ENCODE measurements around the gene OR51D1.

Gene OR51D1

DNA sequence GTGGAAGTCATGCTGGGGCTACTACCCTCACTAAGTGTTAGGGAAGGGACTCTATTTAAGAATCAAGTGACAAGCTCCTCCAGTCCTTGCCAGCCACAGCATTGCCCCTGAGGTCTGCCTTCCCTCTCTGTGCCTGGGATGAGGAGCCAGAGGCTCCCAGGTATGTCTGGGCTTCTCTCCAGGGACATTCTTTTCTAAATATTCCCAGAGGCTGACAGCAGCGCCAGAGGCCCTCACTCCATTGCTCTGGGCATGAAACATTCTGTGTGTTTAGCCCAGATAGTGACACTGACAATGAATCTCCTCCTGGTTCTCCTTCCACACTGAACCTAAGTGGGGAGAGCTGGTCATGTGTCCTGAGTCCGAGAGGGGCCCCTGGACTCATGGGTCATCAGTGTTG, 8.7 kb downstream of the OR51D1 start:
- no peak for DNase-seq (ENCODE audit: low read depth in 3 of 3)

DNA sequence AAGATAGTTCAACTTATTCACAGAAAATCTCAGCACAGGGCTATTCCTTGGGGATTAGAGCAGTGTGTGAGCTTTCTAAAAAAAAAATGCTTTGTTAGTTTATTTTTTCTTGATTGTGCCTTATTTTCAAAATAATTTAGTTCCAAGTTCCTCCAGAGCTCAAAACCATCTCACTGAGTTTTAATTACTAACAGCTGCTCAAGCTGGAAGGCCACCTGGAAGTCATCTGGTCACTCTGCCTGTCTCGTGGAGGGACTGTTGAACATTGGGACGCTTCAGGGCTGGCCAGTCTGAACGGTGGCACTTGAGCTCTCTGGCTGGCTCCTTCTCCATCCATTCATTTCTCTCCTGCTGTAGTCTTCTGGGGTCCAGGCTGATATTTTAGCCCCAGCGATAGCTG, 10.5 kb downstream of the OR51D1 start:
- no peak for DNase-seq (ENCODE audit: low read depth in 3 of 3)

DNA sequence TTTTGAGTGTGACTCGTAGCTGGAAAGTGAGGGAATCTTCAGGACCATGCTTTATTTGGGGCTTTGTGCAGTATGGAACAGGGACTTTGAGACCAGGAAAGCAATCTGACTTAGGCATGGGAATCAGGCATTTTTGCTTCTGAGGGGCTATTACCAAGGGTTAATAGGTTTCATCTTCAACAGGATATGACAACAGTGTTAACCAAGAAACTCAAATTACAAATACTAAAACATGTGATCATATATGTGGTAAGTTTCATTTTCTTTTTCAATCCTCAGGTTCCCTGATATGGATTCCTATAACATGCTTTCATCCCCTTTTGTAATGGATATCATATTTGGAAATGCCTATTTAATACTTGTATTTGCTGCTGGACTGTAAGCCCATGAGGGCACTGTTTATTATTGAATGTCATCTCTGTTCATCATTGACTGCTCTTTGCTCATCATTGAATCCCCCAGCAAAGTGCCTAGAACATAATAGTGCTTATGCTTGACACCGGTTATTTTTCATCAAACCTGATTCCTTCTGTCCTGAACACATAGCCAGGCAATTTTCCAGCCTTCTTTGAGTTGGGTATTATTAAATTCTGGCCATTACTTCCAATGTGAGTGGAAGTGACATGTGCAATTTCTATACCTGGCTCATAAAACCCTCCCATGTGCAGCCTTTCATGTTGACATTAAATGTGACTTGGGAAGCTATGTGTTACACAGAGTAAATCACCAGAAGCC, 17.5 kb downstream of the OR51D1 start:
- no peak for DNase-seq (ENCODE audit: low read depth in 3 of 3)

DNA sequence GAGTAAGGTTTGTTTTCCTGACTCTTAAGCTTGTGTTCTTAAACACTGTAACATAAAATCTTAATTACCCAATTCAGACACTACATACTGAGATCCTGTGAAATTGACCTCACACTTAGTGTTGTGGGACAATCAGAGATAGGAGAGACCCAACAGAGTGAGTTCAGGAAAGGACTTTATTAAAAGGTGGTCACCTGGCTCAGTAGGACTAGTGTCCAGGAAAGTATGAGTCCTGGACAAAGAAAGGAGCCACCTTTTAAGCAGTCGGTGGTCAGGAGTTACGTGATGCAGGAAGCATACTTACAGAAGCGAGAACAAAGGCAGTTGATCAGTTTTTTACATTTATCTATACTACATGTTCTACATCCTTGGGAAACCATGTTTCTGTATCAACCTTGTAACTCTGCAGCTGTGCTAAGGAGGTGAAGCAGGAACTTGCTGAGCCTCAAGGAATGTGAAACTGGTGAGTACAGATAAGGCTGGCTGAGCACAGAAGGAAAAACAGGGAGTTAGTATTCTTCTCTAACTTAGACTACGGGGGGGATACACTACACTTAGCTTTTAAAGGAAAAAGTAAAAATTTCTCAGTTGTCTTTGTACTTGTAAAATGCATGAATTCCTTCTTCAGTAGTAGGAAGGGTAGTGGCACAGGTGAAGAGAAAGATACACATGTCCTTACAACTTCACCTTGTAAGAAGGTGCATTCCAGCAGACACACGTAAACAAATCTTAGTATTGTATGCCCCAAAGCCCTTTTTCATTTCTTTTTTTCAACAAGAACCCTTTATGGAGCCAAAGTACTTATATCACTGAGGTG, 21.6 kb downstream of the OR51D1 start:
- DNase-seq (ENCODE audit: low read depth in 3 of 3), result no peak

DNA sequence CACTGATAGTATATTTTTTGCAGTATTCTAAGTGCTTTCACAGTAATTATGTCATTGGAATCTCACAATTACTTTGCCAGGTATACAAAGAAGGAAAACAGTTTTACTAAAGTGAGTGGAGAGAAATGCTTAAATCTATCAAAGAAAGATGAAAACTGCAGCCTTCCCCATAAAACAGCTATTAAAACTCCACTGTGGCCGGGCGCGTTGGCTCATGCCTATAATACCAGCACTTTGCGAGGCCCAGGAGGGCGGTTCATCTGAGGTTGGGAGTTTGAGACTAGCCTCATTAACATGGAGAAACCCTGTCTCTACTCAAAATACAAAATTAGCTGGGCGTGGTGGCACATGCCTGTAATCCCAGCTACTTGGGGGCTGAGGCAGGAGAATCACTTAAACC, 25.6 kb downstream of the OR51D1 start:
- no peak for DNase-seq (ENCODE audit: low read depth in 3 of 3)

DNA sequence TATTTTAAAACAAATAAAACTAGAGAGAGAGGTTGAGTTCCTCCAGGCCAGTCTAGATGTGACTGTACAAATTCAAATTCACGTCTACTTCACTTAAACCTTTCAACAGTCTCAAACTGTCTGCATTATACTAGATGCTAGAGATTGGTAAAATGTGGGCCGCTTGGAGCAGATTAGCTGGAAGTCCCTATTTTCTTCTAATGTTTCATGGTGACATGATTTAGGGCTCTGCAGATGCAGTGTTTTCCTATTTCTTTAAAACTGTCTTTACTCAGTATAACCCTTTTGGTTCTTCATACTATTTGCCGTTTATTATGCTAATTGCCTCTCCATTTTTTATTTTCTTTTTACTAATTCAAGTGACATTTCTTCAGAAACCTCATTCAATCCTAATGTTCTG, 26.9 kb downstream of the OR51D1 start:
- DNase-seq (ENCODE audit: low read depth in 3 of 3), result no peak

DNA sequence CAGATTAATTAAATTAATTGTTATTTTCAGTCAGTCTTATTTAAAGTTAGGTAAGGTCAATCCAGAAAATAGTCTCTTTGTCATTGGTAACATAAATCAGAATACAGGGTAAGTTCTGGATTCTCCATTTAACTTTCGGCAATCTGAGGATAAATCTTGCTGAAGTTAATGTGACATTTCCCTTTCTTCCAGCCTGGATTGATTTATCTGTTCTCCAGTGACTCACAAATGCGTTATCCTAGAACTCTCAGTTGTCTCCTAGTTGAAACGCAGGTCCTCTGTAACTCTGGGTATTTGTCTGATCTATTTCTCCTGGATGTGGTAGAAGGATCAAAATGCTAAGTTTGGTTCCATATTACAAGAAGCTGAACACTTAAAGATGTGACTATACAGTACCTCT, 27.5 kb downstream of the OR51D1 start:
- DNase-seq (ENCODE audit: low read depth in 3 of 3), result no peak

DNA sequence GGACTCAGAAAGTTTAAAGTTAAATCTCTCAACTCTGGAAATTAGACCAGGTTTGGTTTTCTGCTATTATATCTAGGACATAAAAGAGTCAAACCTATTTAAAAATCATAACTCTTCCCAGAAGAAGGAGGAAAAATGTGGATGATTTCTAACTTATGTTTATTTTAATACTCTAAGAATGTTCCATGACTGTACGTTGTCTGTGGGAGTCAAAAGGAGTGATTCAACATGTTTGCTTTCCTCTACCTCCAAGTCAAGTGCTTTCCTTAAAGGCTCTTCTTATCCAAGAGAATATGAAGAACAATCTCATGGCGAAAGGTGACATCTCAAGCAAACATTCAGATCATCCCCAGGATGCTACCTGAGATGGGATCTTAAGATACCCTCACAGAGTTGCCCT, 28.1 kb downstream of the OR51D1 start:
- no peak for DNase-seq (ENCODE audit: low read depth in 3 of 3)

DNA sequence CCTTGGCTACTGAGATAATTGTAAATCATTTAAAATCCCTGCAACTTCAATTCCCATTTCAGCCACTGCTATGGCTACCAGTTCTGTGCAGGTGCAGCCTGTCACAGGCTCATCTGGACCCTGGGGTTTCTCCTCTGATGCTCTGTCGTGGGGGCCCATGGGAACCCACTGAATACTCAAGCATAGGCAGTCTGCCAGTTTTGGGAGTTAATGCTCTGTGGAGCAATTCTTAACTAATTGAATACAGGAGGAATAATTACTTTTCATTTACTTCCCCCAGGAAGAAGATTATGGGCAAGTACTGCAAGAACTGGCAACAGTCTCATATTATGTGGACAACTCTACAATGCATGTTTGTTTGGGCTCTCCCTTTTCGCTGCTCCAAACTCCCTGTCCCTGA, 34.5 kb downstream of the OR51D1 start:
- DNase-seq (ENCODE audit: low read depth in 3 of 3), result no peak

DNA sequence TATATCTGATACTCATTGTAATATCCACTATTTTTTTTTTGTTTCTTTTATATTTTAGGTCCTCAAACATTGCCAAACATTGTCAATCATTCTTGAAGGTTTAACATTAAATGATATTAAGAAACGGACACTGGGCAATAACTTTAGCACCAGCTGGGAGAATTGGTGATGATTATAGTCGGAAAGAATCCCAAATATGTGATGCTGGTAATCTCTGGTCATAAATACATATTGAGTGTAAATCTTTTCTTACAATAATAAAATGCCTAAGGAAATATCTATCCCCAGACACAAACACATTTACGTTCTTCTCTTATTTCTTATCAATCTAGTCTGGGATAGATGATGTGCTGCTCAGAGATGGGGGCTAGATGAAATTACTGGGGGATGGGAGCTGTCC, 35.2 kb downstream of the OR51D1 start:
- no peak for DNase-seq (ENCODE audit: low read depth in 3 of 3)

DNA sequence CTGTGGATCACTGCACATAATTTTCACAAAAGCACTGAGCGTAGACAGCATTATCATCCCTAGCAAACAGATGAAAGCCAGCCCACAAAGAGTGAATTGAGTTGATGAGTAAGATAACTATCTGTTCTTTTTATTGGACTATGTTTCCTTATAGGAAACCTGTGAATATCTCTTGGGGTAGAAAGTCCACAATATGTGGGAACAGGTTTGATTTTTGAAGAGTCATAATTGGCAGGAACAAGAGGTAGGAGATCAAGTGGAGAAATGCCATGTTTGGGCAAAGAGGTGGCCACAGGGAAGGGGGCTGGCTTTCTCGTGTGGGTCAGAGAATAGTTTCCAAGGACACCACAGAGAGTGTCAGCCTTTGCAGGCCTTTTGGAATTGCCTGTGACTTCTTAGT, 36.5 kb downstream of the OR51D1 start:
- no peak for DNase-seq (ENCODE audit: low read depth in 3 of 3)

DNA sequence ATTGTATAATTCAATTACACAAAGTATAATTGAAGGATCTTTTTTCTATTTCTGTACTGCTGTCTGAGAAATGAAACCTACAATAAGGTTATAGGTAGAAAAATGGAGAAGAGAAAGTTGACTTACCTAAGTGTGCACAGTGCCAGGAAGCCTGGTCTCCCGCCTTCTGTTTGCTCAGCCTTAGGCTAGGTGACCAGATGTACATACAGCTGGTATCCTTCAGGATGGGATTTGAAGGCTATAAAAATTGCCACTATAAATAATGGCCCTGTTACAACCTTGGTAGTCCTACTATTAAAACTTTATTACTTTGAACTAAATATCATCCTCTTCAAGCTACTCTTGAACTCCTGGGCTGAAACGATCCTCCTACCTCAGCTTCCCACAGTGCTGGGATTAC, 40.7 kb downstream of the OR51D1 start:
- no peak for DNase-seq (ENCODE audit: low read depth in 3 of 3)

DNA sequence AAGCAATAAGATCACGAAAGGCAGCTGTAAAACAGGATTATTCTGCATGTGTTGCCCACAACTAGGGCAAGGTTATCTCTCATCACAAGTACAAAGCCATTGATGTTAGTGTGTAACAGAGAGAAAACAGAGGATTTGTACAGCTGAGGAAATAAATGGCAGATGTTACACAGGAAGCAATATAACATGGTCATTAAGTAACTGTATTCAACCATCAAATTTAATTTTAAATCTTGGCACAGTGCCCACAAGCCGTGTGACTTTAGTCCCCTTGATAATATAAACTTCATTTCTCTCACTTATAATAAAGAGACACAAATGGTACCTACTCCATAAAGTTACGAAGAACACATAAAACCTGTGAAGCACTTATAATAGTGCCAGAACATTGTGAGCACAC, 43.1 kb downstream of the OR51D1 start:
- DNase-seq (ENCODE audit: low read depth in 3 of 3), result no peak

DNA sequence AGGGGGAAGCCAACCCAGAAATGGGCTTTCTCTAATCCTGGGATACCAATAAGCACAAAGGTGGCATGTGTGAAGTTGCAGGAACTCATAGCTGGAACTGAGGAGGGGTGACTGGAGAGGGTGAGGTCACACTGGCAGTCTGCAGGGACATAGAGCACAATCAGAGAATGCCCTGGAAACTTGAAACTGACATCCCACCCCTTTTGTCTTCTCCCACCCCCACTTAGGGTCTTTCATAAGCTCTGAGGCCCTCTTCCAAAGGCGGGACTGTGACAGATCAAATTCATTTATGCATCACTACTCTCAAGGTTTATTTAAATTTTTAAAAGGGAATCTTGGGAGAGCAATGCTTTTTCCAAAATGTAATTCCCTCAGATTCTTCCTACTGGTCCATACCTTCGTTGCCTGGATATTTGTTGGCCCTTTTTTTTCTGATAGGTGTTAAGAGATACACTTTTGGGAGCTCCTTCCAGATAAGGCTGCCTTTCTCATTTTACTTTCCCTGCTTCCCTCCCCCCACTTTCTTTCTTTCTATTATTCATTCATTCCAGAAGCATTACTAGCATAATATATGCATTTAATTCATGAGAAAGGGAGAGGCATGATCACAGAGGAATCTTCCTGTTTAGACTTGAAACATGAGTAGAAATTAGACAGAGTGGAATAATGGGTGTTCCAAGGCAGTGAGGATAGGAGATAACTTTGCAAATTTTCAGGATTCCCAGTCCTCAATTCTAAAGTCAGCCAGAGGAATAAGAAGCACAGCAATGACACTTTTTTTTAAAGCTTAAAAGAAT, 45.5 kb downstream of the OR51D1 start:
- no peak for DNase-seq (ENCODE audit: low read depth in 3 of 3)

DNA sequence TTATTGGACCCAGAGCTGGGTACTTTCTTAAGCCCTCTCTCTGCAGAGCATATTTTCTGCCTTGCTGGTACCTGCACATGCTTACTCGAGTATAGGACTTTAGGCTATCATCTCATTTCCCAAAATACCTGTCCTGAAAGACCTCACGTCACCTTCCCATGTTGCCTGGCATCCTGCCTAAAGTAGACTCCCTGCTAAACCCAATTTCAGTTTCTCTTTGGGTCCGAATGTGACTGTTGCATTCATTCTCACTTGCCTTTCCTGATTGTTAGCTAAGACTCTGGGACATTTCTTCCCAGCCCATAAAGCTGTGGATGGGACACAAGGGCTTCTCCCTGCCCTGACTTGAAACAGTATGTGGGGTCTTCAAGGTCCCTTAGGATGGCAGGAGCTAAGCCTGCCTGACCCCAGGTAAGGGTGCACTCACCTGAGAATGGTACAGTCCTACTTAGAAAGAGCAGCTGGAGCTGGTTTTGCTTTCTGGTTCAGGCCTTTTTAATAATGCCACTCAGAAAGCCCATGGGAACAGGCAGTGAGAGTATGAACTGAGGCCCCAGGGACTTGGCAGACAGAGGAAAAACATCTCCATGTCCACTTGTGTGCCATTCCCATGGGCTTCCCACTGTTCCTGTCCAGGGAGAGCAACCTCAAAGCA, 47.5 kb downstream of the OR51D1 start:
- DNase-seq (ENCODE audit: low read depth in 3 of 3), result no peak

Measured in stimulated activated CD4-positive, alpha-beta T cell treated with anti-CD3 and anti-CD28 coated beads, TNF-alpha, amount 100 ng/mL, for 24 hours (primary cell).